Measurements from ENCODE around the gene FUT7.
A peak's percentile ranks its signal among the peaks of the same experiment; 100 is the strongest.
"Not testable (repeated sequence)": the region's sequence is repeated elsewhere in the genome, so short reads cannot be mapped to it uniquely, and the experiment has no call there.

The FUT7 gene

GRCh38 chr9:137066096-137066861, 34.4 kb upstream of the FUT7 start:
- DNase-seq: no peak

GRCh38 chr9:137065336-137065967, 33.6 kb upstream of the FUT7 start:
- DNase-seq: no peak

- DNase-seq: no peak
Measured at GRCh38 chr9:137064880-137065164, 32.9 kb upstream of the FUT7 start.

- DNase-seq: peak; percentile 77 to 81
Measured at GRCh38 chr9:137064027-137064879, 32.4 kb upstream of the FUT7 start.

DNA sequence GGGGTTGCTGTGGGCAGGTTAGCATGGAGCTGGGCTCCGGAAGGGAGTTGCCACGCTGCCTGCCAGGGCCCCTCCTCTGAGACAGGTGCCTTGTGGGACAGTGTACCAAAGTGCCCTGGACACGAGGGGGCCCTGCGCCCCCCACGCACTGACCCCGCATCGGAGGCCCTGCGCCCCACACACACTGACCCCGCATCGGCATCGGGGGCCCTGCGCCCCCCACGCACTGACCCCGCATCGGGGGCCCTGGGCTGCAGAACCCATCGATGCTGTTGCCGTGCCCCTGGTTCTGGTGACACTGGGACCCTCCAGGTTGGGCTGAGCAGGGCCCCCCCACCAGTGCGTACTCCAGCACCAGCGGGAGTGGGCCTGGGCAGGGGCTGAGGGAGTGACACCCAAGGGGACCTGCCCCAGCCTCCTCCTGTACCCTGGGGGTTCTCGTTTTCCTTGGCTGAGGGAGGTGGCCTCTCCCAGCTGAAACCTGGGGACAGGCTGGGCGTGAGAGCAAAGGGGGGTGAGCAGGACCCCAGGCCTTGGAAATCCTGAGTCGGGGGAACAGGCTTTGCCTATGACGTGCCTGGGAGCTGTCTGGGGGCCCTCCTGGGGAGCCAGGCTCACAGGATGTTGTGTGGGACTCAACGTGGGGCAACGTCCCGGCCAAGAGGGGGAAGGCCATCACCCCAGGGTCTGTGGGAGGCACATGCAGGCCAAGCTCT, 31.6 kb upstream of the FUT7 start:
- no peak for DNase-seq

GRCh38 chr9:137062798-137063197, 30.9 kb upstream of the FUT7 start:
- not testable (repeated sequence) for DNase-seq

- no peak for DNase-seq
Measured at GRCh38 chr9:137062384-137062783, 30.5 kb upstream of the FUT7 start.

DNA sequence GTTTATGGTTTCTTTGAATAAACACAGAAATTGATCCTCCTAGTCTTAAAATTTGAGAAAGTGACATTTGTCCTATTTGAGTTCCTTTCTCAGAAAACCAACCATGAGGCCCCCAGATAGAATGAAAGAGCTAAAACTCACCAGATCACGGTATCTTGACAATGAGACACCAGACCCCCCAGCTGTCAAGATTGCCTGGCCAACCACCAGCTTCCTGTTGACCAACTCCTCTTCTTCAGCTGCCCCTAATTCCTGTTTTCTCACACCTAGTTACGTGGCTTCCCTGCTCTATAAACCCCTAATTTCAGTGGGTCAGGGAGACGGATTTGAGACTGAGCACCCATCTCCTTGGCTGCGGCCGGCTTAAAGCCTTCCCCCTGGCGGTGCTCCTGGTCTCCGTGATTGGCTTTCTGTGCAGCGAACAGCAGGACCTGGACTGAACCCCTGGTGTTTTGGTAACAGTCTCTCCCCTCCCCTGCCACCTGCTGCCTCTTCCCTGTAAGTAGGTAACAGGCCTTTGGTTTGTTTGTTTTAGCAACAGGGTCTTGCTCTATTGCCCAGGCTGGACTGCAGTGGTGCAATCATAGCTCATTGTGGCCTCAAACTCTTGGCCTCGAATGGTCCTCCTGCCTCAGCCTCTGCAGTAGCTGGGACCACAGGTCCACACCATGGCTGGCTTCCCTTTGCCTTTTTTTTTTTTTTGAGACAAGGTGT, 26.8 kb upstream of the FUT7 start:
- no peak for DNase-seq

GRCh38 chr9:137057545-137057944, 25.7 kb upstream of the FUT7 start:
- no peak for DNase-seq

- DNase-seq: no peak
Measured at GRCh38 chr9:137056739-137057415, 25.0 kb upstream of the FUT7 start.

DNA sequence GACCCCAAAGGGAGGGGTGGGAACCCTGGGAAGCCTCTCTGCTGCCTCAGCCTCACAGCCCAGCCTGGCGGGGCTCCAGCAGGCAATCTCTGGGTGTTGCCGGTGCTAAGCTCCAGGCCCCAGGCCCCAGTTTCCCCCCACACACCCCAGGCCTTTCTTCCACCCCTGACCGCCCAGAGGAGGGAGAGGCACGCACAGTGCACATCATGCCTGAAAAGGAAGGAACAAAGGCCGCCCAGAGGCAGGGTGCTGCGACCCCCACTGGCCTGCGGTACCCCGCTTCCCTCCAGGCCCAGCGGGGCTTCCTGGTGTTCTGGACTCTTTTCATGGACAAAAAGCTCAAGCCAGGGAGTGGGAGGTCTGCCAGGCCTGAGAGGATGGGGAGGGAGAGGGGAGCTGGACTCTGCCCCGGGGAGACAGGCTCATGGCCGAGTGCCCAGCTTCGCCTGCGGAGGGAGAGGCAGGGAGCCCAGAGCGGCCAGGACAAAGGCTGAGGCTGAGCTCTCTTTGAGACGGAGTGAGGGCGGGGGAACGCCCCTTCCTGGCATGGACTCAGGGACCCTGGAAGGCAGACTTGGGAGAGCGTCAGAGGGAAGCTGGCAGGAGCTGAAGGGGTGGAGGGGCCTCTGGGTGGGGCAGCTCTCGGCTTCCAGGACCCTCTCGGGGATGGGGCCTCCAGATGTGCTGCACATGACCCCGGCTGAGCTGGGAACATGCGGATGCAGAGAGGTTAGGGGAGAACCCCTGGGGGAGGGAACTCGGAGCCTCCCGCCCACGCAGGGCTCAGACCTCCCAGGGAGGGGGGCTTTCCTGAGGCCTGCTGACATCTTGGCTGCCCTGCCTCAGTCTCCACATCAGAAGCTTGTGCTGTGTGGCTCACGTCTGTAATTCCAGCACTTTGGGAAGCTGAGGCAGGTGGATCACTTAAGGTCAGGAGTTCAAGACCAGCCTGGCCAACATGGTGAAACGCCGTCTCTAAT, 23.8 kb upstream of the FUT7 start:
- DNase-seq: no peak

GRCh38 chr9:137054932-137055384, 23.1 kb upstream of the FUT7 start:
- no peak for DNase-seq

DNA sequence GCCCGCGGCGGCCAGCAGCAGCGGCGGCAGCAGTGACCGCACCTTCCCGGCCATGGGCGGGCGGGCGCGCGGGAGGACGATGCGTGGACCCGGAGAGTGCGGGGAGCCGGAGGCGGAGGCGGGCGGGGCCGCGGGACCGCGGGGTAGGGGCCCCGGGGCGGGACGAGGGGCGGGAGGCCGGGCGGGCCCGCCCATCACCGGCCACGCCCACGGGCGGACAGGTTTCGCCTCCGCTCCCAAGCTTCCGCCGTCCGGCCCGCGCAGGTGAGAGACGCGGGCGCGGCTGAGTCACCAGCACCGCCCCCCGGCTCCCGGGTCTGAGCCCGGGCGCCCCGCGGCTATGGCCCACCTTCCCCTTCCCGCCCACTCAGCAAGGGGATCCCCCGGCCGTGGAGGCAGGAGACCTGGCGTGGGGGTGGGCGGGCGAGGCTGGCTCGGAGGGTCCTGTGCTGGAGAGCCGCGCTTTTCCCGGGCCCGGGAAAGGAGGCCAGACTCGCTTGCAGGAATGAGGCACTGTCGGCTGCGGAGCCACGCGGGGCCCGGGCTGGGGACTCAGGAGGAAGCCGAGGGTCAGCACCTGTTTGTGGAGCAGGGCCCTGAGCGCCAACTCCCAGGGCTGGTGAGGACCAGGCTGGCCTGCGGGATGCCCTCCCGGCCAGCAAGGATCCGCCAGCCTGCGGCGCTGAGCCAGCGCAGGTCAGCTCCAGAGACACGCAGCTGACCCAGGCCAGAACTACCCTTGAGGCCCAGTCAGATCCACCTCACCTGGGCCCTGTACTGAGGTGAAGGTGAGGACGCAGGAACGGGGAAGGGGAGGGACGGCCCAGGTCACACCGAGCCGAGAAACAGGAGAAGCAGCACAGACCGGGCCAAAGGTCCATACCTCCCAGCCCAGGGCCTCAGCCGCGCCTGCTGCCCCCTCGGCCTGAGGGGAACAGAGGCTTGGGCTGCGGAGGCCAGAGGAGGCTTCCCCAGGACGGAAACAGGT, 22.4 kb upstream of the FUT7 start, which contains the start of gene ENTPD2:
TSS of gene ENTPD2 (minus strand) at position 118 of the 988 bp plus-strand sequence. CDS start at position 54, 64 bp downstream.
- DNase-seq: peak; percentile 43 to 63

- DNase-seq: no peak
Measured at GRCh38 chr9:137052998-137053943, 21.4 kb upstream of the FUT7 start.

GRCh38 chr9:137052293-137052692, 20.4 kb upstream of the FUT7 start:
- no peak for DNase-seq

DNA sequence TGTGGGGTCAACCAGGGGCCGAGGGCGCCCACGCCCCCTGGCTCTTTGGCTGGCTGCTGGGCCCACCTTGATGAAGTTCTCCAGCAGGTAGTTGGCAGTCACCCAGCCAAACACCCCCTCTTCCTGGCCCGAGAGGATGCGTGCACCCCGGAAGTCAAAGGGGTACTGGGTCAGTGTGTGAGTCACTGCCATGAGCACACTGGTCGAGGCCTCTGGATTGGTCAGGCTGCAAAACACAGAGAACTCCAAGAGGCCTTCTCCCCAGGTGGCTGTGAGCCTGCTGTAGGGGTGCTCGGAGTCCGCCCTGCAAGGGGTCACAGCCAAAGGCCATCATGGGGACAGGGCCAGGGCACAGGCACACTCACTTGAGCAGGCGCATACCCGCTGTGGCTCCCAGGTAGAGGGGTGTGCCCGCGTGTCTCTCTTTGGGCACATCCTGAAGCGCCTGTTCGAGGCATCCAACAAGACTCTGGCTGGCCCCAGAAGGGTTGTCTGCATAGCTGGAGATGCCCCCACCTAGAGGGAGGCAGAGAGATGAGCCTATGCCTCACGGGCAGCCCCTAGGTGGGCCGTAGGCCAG, 19.3 kb upstream of the FUT7 start:
- no peak for DNase-seq

DNA sequence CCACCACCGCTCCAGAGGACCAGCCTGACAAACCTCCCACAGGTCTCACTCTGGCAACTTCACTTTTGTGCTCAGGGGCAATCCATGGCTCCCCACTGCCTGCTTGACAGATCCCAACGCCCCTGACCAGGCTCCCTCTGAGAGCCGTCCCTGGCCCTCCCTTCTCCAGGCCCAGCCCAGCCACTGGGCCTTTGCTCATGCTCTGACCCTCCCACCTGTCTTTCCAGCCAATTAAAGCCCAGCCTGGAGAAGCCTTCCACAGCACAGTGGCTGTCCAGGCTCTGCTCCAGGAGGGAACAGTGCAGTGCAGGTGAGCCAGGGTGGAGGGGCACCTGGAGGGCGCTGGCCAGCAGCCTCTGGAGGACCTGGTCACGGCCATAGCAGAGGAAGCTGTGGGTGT, 18.7 kb upstream of the FUT7 start:
- no peak for DNase-seq

Measured in stimulated activated CD4-positive, alpha-beta T cell treated with anti-CD3 and anti-CD28 coated beads, Interleukin-2, amount 100 ng/mL, for 24 hours (primary cell).